Esophagus squamous epithelium (tissue), 5 donors: ENCODE results near the gene NME1. TPM values are rescaled to one million over a fixed set of nuclear protein-coding genes. Genes with fewer than 3 reads are reported as not detected.
A peak's percentile ranks its signal among the peaks of the same experiment; 100 is the strongest.
"Not testable (repeated sequence)": the region's sequence is repeated elsewhere in the genome, so short reads cannot be mapped to it uniquely, and the experiment has no call there.

Experiments
- DNase-seq: peaks from one replicate; lab custom pipeline; 2025; lab: John Stamatoyannopoulos, UW
- H3K27ac ChIP-seq, 4 donors: fragments of 200-600 bp; sonication (generic); one replicate each; pipeline ENCODE4 v1.5.1; 2016 to 2019; ENCODE audit warnings: mild to moderate bottlenecking in 1 of 4
- H3K27me3 ChIP-seq, 4 donors: fragments of 200-600 bp; sonication (generic); 1 replicate in 3 of 4; 2 replicates in 1 of 4; pipeline versions ENCODE4 v1.5.1 to v1.6.0; 2017 to 2021; ENCODE audit warnings: antibody characterized with exemption in 1 of 4
- H3K36me3 ChIP-seq, 3 donors: fragments of 200-600 bp; sonication (generic); one replicate each; pipeline ENCODE4 v1.5.1; 2016 to 2019
- H3K4me1 ChIP-seq, 3 donors: fragments of 200-600 bp; sonication (generic); one replicate each; pipeline ENCODE4 v1.5.1; 2017 to 2019
- H3K4me3 ChIP-seq, 4 donors: fragments of 200-600 bp; sonication (generic); 1 replicate in 3 of 4; 2 replicates in 1 of 4; pipeline ENCODE4 v1.5.1; 2016 to 2019; ENCODE audit warnings: mild to moderate bottlenecking in 2 of 4, moderate library complexity in 1 of 4
- H3K9me3 ChIP-seq, 3 donors: fragments of 200-600 bp; sonication (generic); one replicate each; pipeline ENCODE4 v1.5.1; 2016 to 2019
- CTCF ChIP-seq, 6 experiments: fragments of 450-650 bp in 4 of 6; fragments of 200-600 bp in 2 of 6; sonication (generic) in 2 of 6; IDR thresholded peaks; one replicate each; pipeline ENCODE4 v1.5.1; 2016 to 2019; ENCODE audit warnings: antibody characterized with exemption in 6 of 6, mild to moderate bottlenecking in 4 of 6, moderate library complexity in 4 of 6
- POLR2A ChIP-seq, 4 donors: fragments of 450-650 bp; IDR thresholded peaks; one replicate each; pipeline ENCODE4 v1.6.1; 2017; ENCODE audit warnings: antibody characterized with exemption in 4 of 4, mild to moderate bottlenecking in 4 of 4, moderate library complexity in 3 of 4
- WGBS, 2 donors: methylation state at CpG; one replicate each; pipeline ENCODE4 v1.1.5; 2018; 5-methylcytosine and 5-hydroxymethylcytosine counted together
- intact Hi-C: fragments of 100-400 bp; cut with DNase I; formaldehyde crosslinking; loops from one replicate; pipeline ENCODE4 v1.15.0; 2022
- total RNA-seq, 4 donors: library from RNA; depleted of rRNA; stranded (reverse); fragments of >200 nt; gene quantifications; one replicate each; pipeline ENCODE4 v1.1.0, GENCODE V29; 2016
- donor health status: DM: yes; HTN: yes; CAD: no.

Gene NME1
- 100 to 1,000 TPM in 2 of 4 donors, 10 to 100 TPM in 2; 56.9 to 138 (median 101) TPM for total RNA-seq

GRCh38 chr17:51153210-51154072, at the start of gene NME1:
NME1 (plus strand) TSS chr17:51153559; CDS start chr17:51155655, 2,096 bp downstream.
- H3K4me3 ChIP-seq = peak within 1 kb of the TSS; percentile 49 to 76 (median 67)
- peak within 1 kb of the TSS; percentile 82 to 92 (median 90) for H3K27ac ChIP-seq
- no peaks in the 10 kb centered on the region for H3K9me3 ChIP-seq
- WGBS, 2 donors = 0% methylated on average over 49 to 60 of the region's 60 CpGs
- TF ChIP-seq POLR2A (IDR thresholded peaks at IDR 0.05) (peak in 1 of 4 donors; percentile 39), CTCF (IDR thresholded peaks at IDR 0.05) (peak; percentile 65 to 95 (median 77))
- peak; percentile 89 for DNase-seq
- peaks cover 0 to 30% (median 9%) of the 10 kb centered on the region in 3 donors for H3K36me3 ChIP-seq
- peaks cover 13 to 44% (median 24%) of the 10 kb centered on the region in 3 donors for H3K4me1 ChIP-seq
- H3K27me3 ChIP-seq = no peaks in the 10 kb centered on the region
- intact Hi-C loops = loop anchor here (10.0 kb wide), 1 partner anchor 149 kb away; no protein-coding TSS in a partner anchor

GRCh38 chr17:51107778-51108177, 45.6 kb upstream of the NME1 start:
- WGBS, 2 donors = 100% methylated on average over 1 of the region's 1 CpG

GRCh38 chr17:51112303-51113222, 40.8 kb upstream of the NME1 start:
- 78 to 84% methylated on average over 13 to 16 of the region's 16 CpGs for WGBS, 2 donors
- H3K4me3 ChIP-seq, H3K27me3 ChIP-seq, H3K9me3 ChIP-seq, DNase-seq, intact Hi-C loops: not testable (repeated sequence)
- Histone ChIP-seq H3K36me3 (peaks cover 0 to 15% (median 0%) of the 10 kb centered on the region in 3 donors), H3K4me1 (peaks cover 0 to 28% (median 0%) of the 10 kb centered on the region in 3 donors), H3K27ac (peak overlapping the region in 2 of 4 donors; percentile 4 to 25)

More at GRCh38 chr17:51107778-51108177, 45.6 kb upstream of the NME1 start:
- intact Hi-C loops = no loop called here
- DNase-seq = no peak
- H3K4me3 ChIP-seq = no peak overlapping the region
- no peaks in the 10 kb centered on the region for H3K9me3 ChIP-seq
- peaks cover 0 to 15% (median 0%) of the 10 kb centered on the region in 3 donors for H3K36me3 ChIP-seq
- TF ChIP-seq POLR2A (IDR thresholded peaks at IDR 0.05) (no peak), CTCF (IDR thresholded peaks at IDR 0.05) (no peak)
- H3K27ac ChIP-seq = no peak overlapping the region
- no peaks in the 10 kb centered on the region for H3K27me3 ChIP-seq
- peaks cover 0 to 25% (median 3%) of the 10 kb centered on the region in 3 donors for H3K4me1 ChIP-seq

- intact Hi-C loops = no loop called here
- DNase-seq = no peak
Measured at GRCh38 chr17:51115179-51115578, 38.2 kb upstream of the NME1 start.

More at GRCh38 chr17:51115179-51115578, 38.2 kb upstream of the NME1 start:
- 79 to 83% methylated on average over 2 of the region's 4 CpGs for WGBS, 2 donors
- H3K9me3 ChIP-seq = no peaks in the 10 kb centered on the region
- TF ChIP-seq POLR2A (IDR thresholded peaks at IDR 0.05) = no peak
- TF ChIP-seq CTCF (IDR thresholded peaks at IDR 0.05) = no peak
- peaks cover 0 to 8% (median 0%) of the 10 kb centered on the region in 3 donors for H3K36me3 ChIP-seq
- H3K4me1 ChIP-seq = peaks cover 11 to 50% (median 16%) of the 10 kb centered on the region in 3 donors
- H3K27ac ChIP-seq = no peak overlapping the region
- H3K27me3 ChIP-seq = no peaks in the 10 kb centered on the region
- no peak overlapping the region for H3K4me3 ChIP-seq
